Choroid plexus epithelial cell (primary cell): ENCODE results near the gene ARL15.

Experiments
- DNase-seq: peaks from one replicate; pipeline ENCODE4 v3.0.0-alpha.2; 2010; ENCODE audit warnings: low read depth
- H3K4me3 ChIP-seq: 2 replicates; pipeline ENCODE4 v1.5.1; 2011; ENCODE audit warnings: low read depth, mild to moderate bottlenecking, control low read depth, low read length, moderate library complexity
- CTCF ChIP-seq: conservative IDR thresholded peaks from 2 replicates; pipeline ENCODE4 v1.5.1; 2011; ENCODE audit warnings: low read depth, mild to moderate bottlenecking, control low read depth, inconsistent platforms, low read length, moderate library complexity

Gene ARL15

GRCh38 chr5:53934151-53934820 lies 376.1 kb downstream of the ARL15 start:
- TF ChIP-seq CTCF = no peak
- peak; percentile 63 for DNase-seq
- no peak overlapping the region for H3K4me3 ChIP-seq

GRCh38 chr5:53932351-53932750 lies 378.0 kb downstream of the ARL15 start:
- no peak overlapping the region for H3K4me3 ChIP-seq
- TF ChIP-seq CTCF = no peak
- DNase-seq = no peak

- no peak overlapping the region for H3K4me3 ChIP-seq
- no peak for TF ChIP-seq CTCF
- peak; percentile 60 for DNase-seq
Measured at GRCh38 chr5:53930457-53930856, 379.9 kb downstream of the ARL15 start.

GRCh38 chr5:53929570-53929969 lies 380.8 kb downstream of the ARL15 start:
- H3K4me3 ChIP-seq = no peak overlapping the region
- DNase-seq = no peak
- no peak for TF ChIP-seq CTCF

GRCh38 chr5:53929152-53929551 lies 381.2 kb downstream of the ARL15 start:
- H3K4me3 ChIP-seq = no peak overlapping the region
- DNase-seq = no peak
- TF ChIP-seq CTCF = no peak

GRCh38 chr5:53928641-53929040 lies 381.7 kb downstream of the ARL15 start:
- H3K4me3 ChIP-seq = no peak overlapping the region

More at GRCh38 chr5:53928641-53929040, 381.7 kb downstream of the ARL15 start:
- DNase-seq = no peak
- no peak for TF ChIP-seq CTCF
